GM12872 (cell line): ENCODE results near the gene FAM240B.

Experiments used
- TF ChIP-seq, protein P1 (sequence below): IDR thresholded peaks from 3 replicates; pipeline ENCODE4 v1.5.1; 2011; ENCODE audit warnings: low read depth, mild to moderate bottlenecking, low read length, moderate library complexity; ENCODE audit not compliant: insufficient read depth

The FAM240B gene

GRCh38 chr9:38682713-38683112 lies 37.2 kb downstream of the FAM240B start:
- TF ChIP-seq, protein P1, sequence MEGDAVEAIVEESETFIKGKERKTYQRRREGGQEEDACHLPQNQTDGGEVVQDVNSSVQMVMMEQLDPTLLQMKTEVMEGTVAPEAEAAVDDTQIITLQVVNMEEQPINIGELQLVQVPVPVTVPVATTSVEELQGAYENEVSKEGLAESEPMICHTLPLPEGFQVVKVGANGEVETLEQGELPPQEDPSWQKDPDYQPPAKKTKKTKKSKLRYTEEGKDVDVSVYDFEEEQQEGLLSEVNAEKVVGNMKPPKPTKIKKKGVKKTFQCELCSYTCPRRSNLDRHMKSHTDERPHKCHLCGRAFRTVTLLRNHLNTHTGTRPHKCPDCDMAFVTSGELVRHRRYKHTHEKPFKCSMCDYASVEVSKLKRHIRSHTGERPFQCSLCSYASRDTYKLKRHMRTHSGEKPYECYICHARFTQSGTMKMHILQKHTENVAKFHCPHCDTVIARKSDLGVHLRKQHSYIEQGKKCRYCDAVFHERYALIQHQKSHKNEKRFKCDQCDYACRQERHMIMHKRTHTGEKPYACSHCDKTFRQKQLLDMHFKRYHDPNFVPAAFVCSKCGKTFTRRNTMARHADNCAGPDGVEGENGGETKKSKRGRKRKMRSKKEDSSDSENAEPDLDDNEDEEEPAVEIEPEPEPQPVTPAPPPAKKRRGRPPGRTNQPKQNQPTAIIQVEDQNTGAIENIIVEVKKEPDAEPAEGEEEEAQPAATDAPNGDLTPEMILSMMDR, result no peak

GRCh38 chr9:38681747-38682227 lies 38.1 kb downstream of the FAM240B start:
- TF ChIP-seq, protein P1, result no peak

- TF ChIP-seq, protein P1, result no peak
Observed at GRCh38 chr9:38680837-38681445, 39.0 kb downstream of the FAM240B start.

GRCh38 chr9:38677660-38678303 lies 42.2 kb downstream of the FAM240B start:
- TF ChIP-seq, protein P1, result no peak

DNA sequence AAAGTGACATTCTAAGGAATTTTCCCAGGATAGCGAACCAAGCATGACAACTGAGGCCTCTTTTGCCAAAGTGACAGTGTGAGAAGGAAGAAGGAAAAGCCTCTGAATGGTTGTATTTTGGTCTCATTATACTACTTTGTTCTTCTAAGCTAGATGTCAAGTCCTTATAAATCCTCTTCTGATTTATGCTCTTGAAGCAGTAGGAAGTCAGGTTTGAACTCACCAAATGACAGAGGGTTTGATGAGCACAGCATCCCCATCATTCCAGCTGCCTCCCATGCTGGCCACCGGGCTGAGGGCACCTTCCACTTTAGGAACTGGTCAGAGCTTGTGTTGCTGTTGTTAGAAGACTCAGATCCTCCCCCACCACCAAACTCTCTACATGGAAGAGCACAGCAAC lies 44.1 kb downstream of the FAM240B start:
- TF ChIP-seq, protein P1, result no peak

DNA sequence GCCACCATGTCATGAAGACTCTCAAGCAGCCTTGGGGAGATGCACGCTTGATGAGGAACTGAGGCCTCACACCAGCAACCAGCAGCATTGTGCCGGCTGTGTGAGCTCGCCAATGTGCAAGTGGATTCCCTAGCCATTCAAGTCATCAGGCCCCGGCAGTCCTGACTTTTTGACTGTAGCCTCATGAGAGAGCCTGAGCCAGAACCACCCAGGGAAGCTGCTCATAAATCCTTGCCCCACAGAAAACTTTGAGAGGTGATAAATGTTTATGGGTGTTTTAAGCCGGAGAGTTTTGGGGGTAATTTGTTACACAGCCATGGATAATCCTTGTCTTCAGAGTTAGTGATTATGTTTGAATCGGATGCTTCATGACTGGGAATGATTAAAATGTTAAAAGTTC lies 44.7 kb downstream of the FAM240B start:
- TF ChIP-seq, protein P1, result no peak

GRCh38 chr9:38673399-38674193 lies 46.3 kb downstream of the FAM240B start:
- TF ChIP-seq, protein P1, result no peak
